ENCODE data around the gene ADGRL3. TPM values are rescaled to one million over a fixed set of nuclear protein-coding genes. Genes with fewer than 3 reads are reported as not detected.

The ADGRL3 gene
- total and polyA plus RNA-seq, 2 donors (not counting 1 experiment from before 2014, with no cell fraction given), result not detected

GRCh38 chr4:61739887-61740286 lies 539.8 kb downstream of the ADGRL3 start:
- H3K36me3 ChIP-seq (replicated peaks in 1 of 2; ENCODE audit: control extremely low read depth in 1 of 2, control insufficient read depth in 1 of 2, extremely low read depth in 1 of 2, insufficient read depth in 2 of 2, low read length in 1 of 2), result no peaks in the 10 kb centered on the region
- Mint-ChIP-seq H3K9me3 (ENCODE audit: insufficient read depth) (peaks cover 2% of the 10 kb centered on the region), H3K27me3 (no peaks in the 10 kb centered on the region), H3K4me3 (no peak overlapping the region), H3K4me1 (no peaks in the 10 kb centered on the region), H3K27ac (no peak overlapping the region)
- no peaks in the 10 kb centered on the region for H3K4me1 ChIP-seq (ENCODE audit: control insufficient read depth in 2 of 2, insufficient read depth in 2 of 2, low read length in 2 of 2)
- CTCF ChIA-PET, result no interaction called here
- intact Hi-C loops (cut with micrococcal nuclease), result no loop called here
- no peak overlapping the region for H3K4me3 ChIP-seq (ENCODE audit: control extremely low read depth in 1 of 5, extremely low read depth in 1 of 5, insufficient read depth in 1 of 5, low read depth in 2 of 5, low read length in 4 of 5)
- TF ChIP-seq CTCF (IDR thresholded peaks at IDR 0.05) (no peak), EZH2 (IDR thresholded peaks at IDR 0.05; ENCODE audit: borderline replicate concordance, insufficient read depth, low read depth, low read length, poor library complexity, severe bottlenecking) (no peak)
- no peaks in the 10 kb centered on the region for H3K79me2 ChIP-seq (ENCODE audit: control insufficient read depth, insufficient read depth, low read length)
- no peak overlapping the region for H3K4me2 ChIP-seq (replicated peaks; ENCODE audit: low read depth, low read length, poor library complexity, severe bottlenecking)
- H3K27me3 ChIP-seq (replicated peaks in 1 of 4; ENCODE audit: control extremely low read depth in 1 of 4, control insufficient read depth in 3 of 4, insufficient read depth in 4 of 4, low read length in 3 of 4), result no peaks in the 10 kb centered on the region
- no peak for DNase-seq
- POLR2A ChIA-PET, result no interaction called here
- H3K27ac ChIP-seq (ENCODE audit: low read length in 2 of 2), result no peak overlapping the region
- no peak overlapping the region for H3K9ac ChIP-seq (ENCODE audit: low read length)
- peaks cover 0 to 8% (median 2%) of the 10 kb centered on the region in 3 donors for H3K9me3 ChIP-seq (ENCODE audit: control extremely low read depth in 1 of 3, control insufficient read depth in 2 of 3, insufficient read depth in 1 of 3, low read length in 2 of 3)
- no peaks in the 10 kb centered on the region for H4K20me1 ChIP-seq (ENCODE audit: control insufficient read depth, insufficient read depth, low read length, poor library complexity, severe bottlenecking)
- no peak overlapping the region for H2AFZ ChIP-seq (ENCODE audit: insufficient read depth, low read depth, low read length, poor library complexity, severe bottlenecking)
- ATAC-seq (ENCODE audit: low read depth), result no peak

GRCh38 chr4:61740886-61741285 lies 540.8 kb downstream of the ADGRL3 start:
- Mint-ChIP-seq H3K27me3 (no peaks in the 10 kb centered on the region), H3K9me3 (ENCODE audit: insufficient read depth) (no peaks in the 10 kb centered on the region), H3K4me1 (no peaks in the 10 kb centered on the region), H3K27ac (no peak overlapping the region), H3K4me3 (no peak overlapping the region)
- H3K4me1 ChIP-seq (ENCODE audit: control insufficient read depth in 2 of 2, insufficient read depth in 2 of 2, low read length in 2 of 2), result no peaks in the 10 kb centered on the region
- no peak overlapping the region for H3K4me3 ChIP-seq (ENCODE audit: control extremely low read depth in 1 of 5, extremely low read depth in 1 of 5, insufficient read depth in 1 of 5, low read depth in 2 of 5, low read length in 4 of 5)
- POLR2A ChIA-PET, result no interaction called here
- CTCF ChIA-PET, result no interaction called here
- ATAC-seq (ENCODE audit: low read depth) (no peak), DNase-seq (no peak)
- no peaks in the 10 kb centered on the region for H3K36me3 ChIP-seq (replicated peaks in 1 of 2; ENCODE audit: control extremely low read depth in 1 of 2, control insufficient read depth in 1 of 2, extremely low read depth in 1 of 2, insufficient read depth in 2 of 2, low read length in 1 of 2)
- no CpG with 5 or more reads among the region's 4 CpGs for WGBS (ENCODE audit: insufficient coverage)
- intact Hi-C loops (cut with micrococcal nuclease), result no loop called here
- H3K4me2 ChIP-seq (replicated peaks; ENCODE audit: low read depth, low read length, poor library complexity, severe bottlenecking), result no peak overlapping the region
- TF ChIP-seq CTCF (IDR thresholded peaks at IDR 0.05) (no peak), EZH2 (IDR thresholded peaks at IDR 0.05; ENCODE audit: borderline replicate concordance, insufficient read depth, low read depth, low read length, poor library complexity, severe bottlenecking) (no peak)
- peaks cover 0 to 8% (median 2%) of the 10 kb centered on the region in 3 donors for H3K9me3 ChIP-seq (ENCODE audit: control extremely low read depth in 1 of 3, control insufficient read depth in 2 of 3, insufficient read depth in 1 of 3, low read length in 2 of 3)
- no peaks in the 10 kb centered on the region for H3K79me2 ChIP-seq (ENCODE audit: control insufficient read depth, insufficient read depth, low read length)
- no peaks in the 10 kb centered on the region for H4K20me1 ChIP-seq (ENCODE audit: control insufficient read depth, insufficient read depth, low read length, poor library complexity, severe bottlenecking)
- H3K27me3 ChIP-seq (replicated peaks in 1 of 4; ENCODE audit: control extremely low read depth in 1 of 4, control insufficient read depth in 3 of 4, insufficient read depth in 4 of 4, low read length in 3 of 4), result no peaks in the 10 kb centered on the region
- no peak overlapping the region for H2AFZ ChIP-seq (ENCODE audit: insufficient read depth, low read depth, low read length, poor library complexity, severe bottlenecking)
- no peak overlapping the region for H3K27ac ChIP-seq (ENCODE audit: low read length in 2 of 2)
- H3K9ac ChIP-seq (ENCODE audit: low read length), result no peak overlapping the region

Data from B cell (primary cell).